HG03521 (cell line): Measurements from ENCODE around the gene MCRIP2.

ENCODE experiments used
- ATAC-seq: cut with Tn5 transposase; IDR thresholded peaks from one replicate; pipeline ENCODE4 v1.9.1; 2021; ENCODE audit warnings: mild to moderate bottlenecking, moderate library complexity; ENCODE audit not compliant: unreplicated experiment

The MCRIP2 gene

GRCh38 chr16:647173-647902, 5.7 kb downstream of the MCRIP2 start:
- ATAC-seq = no peak

- no peak for ATAC-seq
These were observed 6.6 kb downstream of the MCRIP2 start for GRCh38 chr16:648071-648780.

GRCh38 chr16:648781-649589, 7.4 kb downstream of the MCRIP2 start, which contains the start of gene WDR90:
Gene WDR90 (plus strand): TSS chr16:649365. CDS start chr16:649417, 52 bp downstream.
- ATAC-seq = peak; percentile 72

- ATAC-seq = peak; percentile 6
These were observed 8.0 kb downstream of the MCRIP2 start for GRCh38 chr16:649631-650030.

GRCh38 chr16:651844-652243, 10.2 kb downstream of the MCRIP2 start:
- no peak for ATAC-seq

- ATAC-seq = no peak
These were observed 11.1 kb downstream of the MCRIP2 start for GRCh38 chr16:652454-653305.

GRCh38 chr16:654034-654433, 12.4 kb downstream of the MCRIP2 start:
- ATAC-seq = no peak

- ATAC-seq = no peak
These were observed 15.9 kb downstream of the MCRIP2 start for GRCh38 chr16:657487-657886.

- no peak for ATAC-seq
These were observed 17.3 kb downstream of the MCRIP2 start for GRCh38 chr16:658679-659571.

GRCh38 chr16:659618-660017, 18.0 kb downstream of the MCRIP2 start:
- ATAC-seq = no peak

GRCh38 chr16:660132-660458, 18.5 kb downstream of the MCRIP2 start:
- no peak for ATAC-seq

- ATAC-seq = peak; percentile 47
These were observed 19.0 kb downstream of the MCRIP2 start for GRCh38 chr16:660459-661183.

GRCh38 chr16:661184-661821, 19.7 kb downstream of the MCRIP2 start:
- peak; percentile 12 for ATAC-seq

GRCh38 chr16:662095-662494, 20.5 kb downstream of the MCRIP2 start:
- ATAC-seq = no peak

- ATAC-seq = no peak
These were observed 21.0 kb downstream of the MCRIP2 start for GRCh38 chr16:662597-662996.

GRCh38 chr16:666572-666971, 24.9 kb downstream of the MCRIP2 start:
- ATAC-seq = no peak

- ATAC-seq = no peak
These were observed 25.6 kb downstream of the MCRIP2 start for GRCh38 chr16:667113-667779.
